NOMO-1 treated with dmso at 0.1 percent for 144 hours (cell line): ENCODE results near the gene FAAP20.

Experiments used
- DNase-seq: peaks from one replicate; lab custom pipeline; 2025; ENCODE audit not compliant: unreplicated experiment; lab: John Stamatoyannopoulos, UW

FAAP20 gene

GRCh38 chr1:2212532-2213491 lies 18.2 kb upstream of the FAAP20 start:
- peak; percentile 56 for DNase-seq

- DNase-seq, result no peak
These were observed 17.6 kb upstream of the FAAP20 start for GRCh38 chr1:2212274-2212531.

- DNase-seq, result no peak
These were observed 16.2 kb upstream of the FAAP20 start for GRCh38 chr1:2210786-2211185.

GRCh38 chr1:2210084-2210653 lies 15.6 kb upstream of the FAAP20 start:
- no peak for DNase-seq

- DNase-seq, result no peak
These were observed 15.0 kb upstream of the FAAP20 start for GRCh38 chr1:2209400-2210083.

- no peak for DNase-seq
These were observed 14.0 kb upstream of the FAAP20 start for GRCh38 chr1:2208309-2209239.

GRCh38 chr1:2206813-2207487 lies 12.4 kb upstream of the FAAP20 start:
- no peak for DNase-seq

- DNase-seq, result peak; percentile 69
These were observed 10.8 kb upstream of the FAAP20 start for GRCh38 chr1:2205191-2205952.

- DNase-seq, result peak; percentile 75
These were observed 10.0 kb upstream of the FAAP20 start for GRCh38 chr1:2204415-2205190.

- no peak for DNase-seq
These were observed 9.3 kb upstream of the FAAP20 start for GRCh38 chr1:2203671-2204414.

- no peak for DNase-seq
These were observed 8.4 kb upstream of the FAAP20 start for GRCh38 chr1:2202843-2203601.

- no peak for DNase-seq
These were observed 7.5 kb upstream of the FAAP20 start for GRCh38 chr1:2202008-2202575.

GRCh38 chr1:2201062-2201461 lies 6.5 kb upstream of the FAAP20 start:
- DNase-seq, result no peak

GRCh38 chr1:2200308-2200943 lies 5.9 kb upstream of the FAAP20 start:
- no peak for DNase-seq

GRCh38 chr1:2199042-2199810 lies 4.7 kb upstream of the FAAP20 start:
- peak; percentile 70 for DNase-seq

- no peak for DNase-seq
These were observed 4.0 kb upstream of the FAAP20 start for GRCh38 chr1:2198571-2198970.
